Epithelial cell of proximal tubule (primary cell): Measurements from ENCODE around the gene ACTR1A. TPM values are rescaled to one million over a fixed set of nuclear protein-coding genes. Genes with fewer than 3 reads are reported as not detected.

Experiments
- DNase-seq: peaks from one replicate; pipeline ENCODE4 v3.0.0-alpha.2; 2011; ENCODE audit warnings: low read depth
- H3K4me3 ChIP-seq: 2 replicates; pipeline ENCODE4 v1.5.1; 2011; ENCODE audit warnings: low read depth, mild to moderate bottlenecking, low read length
- CTCF ChIP-seq: conservative IDR thresholded peaks from 2 replicates; pipeline ENCODE4 v1.5.1; 2012; ENCODE audit warnings: low read depth, mild to moderate bottlenecking, low read length
- total RNA-seq: library from RNA; depleted of rRNA; stranded (reverse); fragments of >200 nt; gene quantifications from 2 replicates; pipeline ENCODE4 v1.2.3, GENCODE V29; 2015

The ACTR1A gene
- total RNA-seq, 1 donor from 2014 or later = 129 TPM

DNA sequence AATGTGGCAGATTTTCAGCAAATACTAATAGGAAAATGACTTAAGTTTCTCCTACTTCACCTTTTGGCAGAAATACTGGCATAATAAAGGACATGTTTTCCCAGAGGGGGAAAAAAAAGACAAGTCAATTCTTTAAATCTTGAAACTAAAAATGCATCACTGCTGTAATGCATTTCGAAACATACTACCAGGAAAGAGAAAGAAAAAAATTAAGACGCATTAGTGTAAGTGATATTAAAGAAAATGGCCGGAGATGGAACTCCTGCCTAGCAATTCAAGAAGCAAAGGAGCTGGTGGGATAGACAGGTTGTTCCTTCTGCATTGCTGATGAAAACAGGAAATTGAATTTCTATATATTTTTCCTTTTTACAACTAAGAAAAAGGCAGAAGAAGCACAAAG lies 3.2 kb downstream of the ACTR1A start:
- no peak for TF ChIP-seq CTCF
- no peak overlapping the region for H3K4me3 ChIP-seq
- DNase-seq = no peak

DNA sequence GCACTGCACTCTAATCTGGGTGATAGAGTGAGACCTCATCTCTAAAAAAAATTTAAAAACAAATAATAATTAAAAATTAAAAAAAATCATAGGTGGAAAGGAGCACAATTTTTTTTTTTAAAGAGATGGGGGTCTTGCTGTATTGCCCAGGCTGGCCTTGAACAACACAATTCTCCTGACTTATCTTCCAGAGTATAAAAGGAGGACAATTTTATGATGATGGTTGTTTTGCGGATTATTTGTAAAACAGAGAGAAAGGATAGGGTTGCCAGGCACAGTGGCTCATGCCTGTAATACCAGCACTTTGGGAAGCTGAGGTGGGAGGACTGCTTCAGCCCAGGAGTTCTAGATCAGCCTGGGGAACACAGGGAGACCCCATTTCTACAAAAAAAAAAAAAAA lies 5.0 kb downstream of the ACTR1A start:
- no peak overlapping the region for H3K4me3 ChIP-seq
- no peak for TF ChIP-seq CTCF

GRCh38 chr10:102493771-102494170 lies 8.7 kb downstream of the ACTR1A start:
- no peak for TF ChIP-seq CTCF
- DNase-seq = no peak
- H3K4me3 ChIP-seq = no peak overlapping the region

More for the DNA sequence above, 5.0 kb downstream of the ACTR1A start:
- DNase-seq = no peak

DNA sequence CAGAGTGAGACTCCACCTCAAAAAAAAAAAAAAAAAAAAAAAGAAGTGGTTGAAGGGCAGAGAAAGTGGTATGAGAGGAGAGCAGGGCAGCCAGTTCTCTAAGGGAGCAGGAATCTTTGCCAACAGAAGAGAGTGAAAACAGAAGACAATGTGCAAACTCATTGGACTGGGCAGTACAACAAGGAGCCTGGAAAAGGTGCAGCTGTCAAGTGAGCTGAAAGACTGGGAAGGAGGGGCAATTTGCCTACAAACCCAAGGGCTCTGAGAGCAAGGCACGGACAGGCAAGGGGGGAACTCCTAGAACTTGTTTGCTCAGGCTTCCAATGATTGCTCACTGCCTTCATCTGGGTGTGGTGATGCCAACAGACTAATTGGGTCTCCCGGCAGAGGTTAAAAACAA lies 9.5 kb downstream of the ACTR1A start:
- no peak overlapping the region for H3K4me3 ChIP-seq
- TF ChIP-seq CTCF = no peak
- DNase-seq = no peak

GRCh38 chr10:102492344-102492939 lies 10.1 kb downstream of the ACTR1A start:
- no peak for DNase-seq
- no peak overlapping the region for H3K4me3 ChIP-seq
- no peak for TF ChIP-seq CTCF

GRCh38 chr10:102491136-102491535 lies 11.4 kb downstream of the ACTR1A start:
- no peak for TF ChIP-seq CTCF
- DNase-seq = no peak
- no peak overlapping the region for H3K4me3 ChIP-seq

DNA sequence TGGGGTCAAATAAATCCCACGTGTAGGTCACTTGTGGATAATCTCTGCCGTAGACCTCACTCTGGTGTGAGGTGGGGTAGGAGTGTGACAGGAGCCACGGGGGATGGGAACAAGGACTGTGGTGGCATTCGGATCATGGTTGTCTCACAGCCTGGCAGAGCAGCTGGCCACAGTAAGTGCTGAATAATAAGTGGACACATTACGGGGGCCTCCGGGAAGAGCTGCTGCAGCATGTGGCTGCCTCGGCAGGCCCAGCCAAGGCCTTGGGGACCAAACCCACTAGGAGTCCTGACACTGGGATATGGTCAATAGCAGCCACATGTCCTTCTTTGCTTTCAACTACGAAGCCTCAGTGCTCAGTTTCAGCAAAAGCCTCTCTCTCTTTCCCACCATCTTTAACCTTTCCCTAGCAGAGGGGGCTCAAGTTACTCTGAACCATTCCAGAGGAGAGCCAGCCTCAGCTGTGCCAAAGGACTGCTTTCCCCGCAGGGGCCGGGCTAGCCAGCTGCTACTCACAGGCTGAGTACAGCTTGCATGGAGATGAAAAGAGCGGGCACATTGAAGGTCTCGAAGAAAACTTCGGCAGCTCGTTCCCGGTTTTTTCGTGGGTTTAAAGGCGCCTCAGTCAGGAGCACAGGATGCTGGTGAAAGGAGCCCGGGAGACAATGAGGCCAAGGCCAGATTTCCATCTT lies 17.3 kb downstream of the ACTR1A start:
- no peak overlapping the region for H3K4me3 ChIP-seq
- no peak for TF ChIP-seq CTCF
- no peak for DNase-seq
